Astrocyte (in vitro differentiated cells and primary cell): ENCODE data around the gene CCDC92B.

ENCODE experiments used
- CTCF ChIP-seq: IDR thresholded peaks from 2 replicates; pipeline ENCODE4 v1.5.1; 2011; ENCODE audit warnings: low read depth, mild to moderate bottlenecking, inconsistent platforms, low read length, moderate library complexity; ENCODE audit not compliant: insufficient read depth
- EZH2 ChIP-seq: IDR thresholded peaks from 2 replicates; pipeline ENCODE4 v1.6.1; 2012; ENCODE audit warnings: mild to moderate bottlenecking, low read length, inconsistent platforms; ENCODE audit not compliant: insufficient read depth

- TF ChIP-seq EZH2 (no peak), CTCF (no peak)
Observed at GRCh38 chr17:2722611-2723010, 26.8 kb downstream of the CCDC92B start.
